MM.1S (cell line): ENCODE measurements around the gene SLC22A15.
A peak's percentile ranks its signal among the peaks of the same experiment; 100 is the strongest.

Experiments used
- DNase-seq: peaks from one replicate; pipeline ENCODE4 v3.0.0-alpha.2; 2015
- H2AFZ ChIP-seq: fragments of 300-600 bp; sonication (generic); 2 replicates; pipeline ENCODE4 v1.6.0; 2016; ENCODE audit warnings: antibody characterized with exemption, low read length
- H3F3A ChIP-seq: fragments of 300-600 bp; sonication (generic); 2 replicates; pipeline ENCODE4 v1.6.1; 2016; ENCODE audit warnings: mild to moderate bottlenecking, antibody characterized with exemption, low read length, moderate library complexity, mixed read lengths; ENCODE audit not compliant: insufficient read depth
- H3K27ac ChIP-seq: fragments of 300-600 bp; sonication (generic); 2 replicates; pipeline ENCODE4 v1.5.1; 2016; ENCODE audit warnings: mild to moderate bottlenecking, low read length
- H3K27me3 ChIP-seq: fragments of 300-600 bp; sonication (generic); replicated peaks from 2 replicates; pipeline ENCODE4 v1.6.0; 2016; ENCODE audit warnings: low read length; ENCODE audit not compliant: insufficient read depth
- H3K36me3 ChIP-seq: fragments of 300-600 bp; sonication (generic); replicated peaks from 2 replicates; pipeline ENCODE4 v1.6.1; 2016; ENCODE audit warnings: mild to moderate bottlenecking, low read length, mixed read lengths; ENCODE audit not compliant: insufficient read depth
- H3K4me1 ChIP-seq: fragments of 300-600 bp; sonication (generic); 2 replicates; pipeline ENCODE4 v1.6.1; 2016; ENCODE audit warnings: low read length, mixed read lengths
- H3K4me2 ChIP-seq: fragments of 300-600 bp; sonication (generic); 2 replicates; pipeline ENCODE4 v1.6.0; 2016; ENCODE audit warnings: low read depth, low read length
- H3K4me3 ChIP-seq: fragments of 300-600 bp; sonication (generic); 2 replicates; pipeline ENCODE4 v1.5.1; 2016; ENCODE audit warnings: low read length, mixed read lengths
- H3K79me2 ChIP-seq: fragments of 300-600 bp; sonication (generic); 2 replicates; pipeline ENCODE4 v1.6.1; 2016; ENCODE audit warnings: mixed run types, low read length, mixed read lengths
- H3K9ac ChIP-seq: fragments of 300-600 bp; sonication (generic); 2 replicates; pipeline ENCODE4 v1.6.1; 2016; ENCODE audit warnings: low read length, mixed read lengths
- H3K9me2 ChIP-seq: fragments of 300-600 bp; sonication (generic); replicated peaks from 2 replicates; pipeline ENCODE4 v1.6.1; 2016; ENCODE audit warnings: mild to moderate bottlenecking, low read length, mixed read lengths; ENCODE audit not compliant: insufficient read depth
- H3K9me3 ChIP-seq: fragments of 300-600 bp; sonication (generic); replicated peaks from 2 replicates; pipeline ENCODE4 v1.6.1; 2016; ENCODE audit warnings: mild to moderate bottlenecking, low read length, mixed read lengths; ENCODE audit not compliant: insufficient read depth
- H4K20me1 ChIP-seq: fragments of 300-600 bp; sonication (generic); 2 replicates; pipeline ENCODE4 v1.6.1; 2016; ENCODE audit warnings: mild to moderate bottlenecking, low read length, moderate library complexity, mixed read lengths; ENCODE audit not compliant: insufficient read depth
- EZH2 ChIP-seq: fragments of 300-600 bp; sonication (generic); optimal IDR thresholded peaks from 2 replicates; pipeline ENCODE3; 2017; ENCODE audit warnings: low read depth, mild to moderate bottlenecking, antibody characterized with exemption, low read length, mixed read lengths
- EZH2phosphoT487 ChIP-seq: fragments of 300-600 bp; sonication (generic); IDR thresholded peaks from 2 replicates; pipeline ENCODE4 v1.6.1; 2018; ENCODE audit warnings: antibody characterized with exemption, low read length
- TF ChIP-seq, protein P1 (sequence below): fragments of 300-600 bp; sonication (generic); IDR thresholded peaks from 2 replicates; pipeline ENCODE4 v1.5.1; 2016; ENCODE audit warnings: antibody characterized with exemption, low read length, mixed read lengths

SLC22A15 gene

DNA sequence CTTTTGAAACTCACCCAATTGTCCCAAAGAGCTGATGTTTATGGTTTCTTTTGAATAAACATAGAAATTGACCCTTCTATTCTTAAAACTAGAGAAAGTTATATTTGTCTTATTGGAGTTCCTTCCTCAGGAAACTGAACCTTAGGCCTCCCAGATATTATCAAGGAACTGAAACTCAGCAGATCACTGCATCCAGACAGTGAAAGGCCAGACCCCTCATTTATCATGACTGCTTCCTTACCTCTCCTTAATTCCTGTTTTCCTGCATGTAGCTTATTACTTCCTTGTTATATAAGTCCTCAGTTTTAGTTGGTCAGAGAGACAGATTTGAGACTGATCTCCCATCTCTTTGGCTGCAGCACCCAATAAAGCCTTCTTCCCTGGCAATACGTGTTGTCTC is 27.5 kb downstream of the SLC22A15 start:
- Histone ChIP-seq H2AFZ (no peak overlapping the region), H3K27me3 (no peaks in the 10 kb centered on the region), H3K9me2 (no peaks in the 10 kb centered on the region), H3K36me3 (no peaks in the 10 kb centered on the region), H3K27ac (no peak overlapping the region), H3K4me1 (0 out of 2 replicates have a peak, but pooled peaks cover 5% of the 10 kb centered on the region), H3K4me3 (no peak overlapping the region), H4K20me1 (no peaks in the 10 kb centered on the region), H3F3A (no peaks in the 10 kb centered on the region), H3K9me3 (no peaks in the 10 kb centered on the region), H3K9ac (no peak overlapping the region), H3K79me2 (no peaks in the 10 kb centered on the region), H3K4me2 (no peak overlapping the region)
- no peak for DNase-seq
- no peak for TF ChIP-seq EZH2
- TF ChIP-seq EZH2phosphoT487: no peak
- TF ChIP-seq, protein P1, sequence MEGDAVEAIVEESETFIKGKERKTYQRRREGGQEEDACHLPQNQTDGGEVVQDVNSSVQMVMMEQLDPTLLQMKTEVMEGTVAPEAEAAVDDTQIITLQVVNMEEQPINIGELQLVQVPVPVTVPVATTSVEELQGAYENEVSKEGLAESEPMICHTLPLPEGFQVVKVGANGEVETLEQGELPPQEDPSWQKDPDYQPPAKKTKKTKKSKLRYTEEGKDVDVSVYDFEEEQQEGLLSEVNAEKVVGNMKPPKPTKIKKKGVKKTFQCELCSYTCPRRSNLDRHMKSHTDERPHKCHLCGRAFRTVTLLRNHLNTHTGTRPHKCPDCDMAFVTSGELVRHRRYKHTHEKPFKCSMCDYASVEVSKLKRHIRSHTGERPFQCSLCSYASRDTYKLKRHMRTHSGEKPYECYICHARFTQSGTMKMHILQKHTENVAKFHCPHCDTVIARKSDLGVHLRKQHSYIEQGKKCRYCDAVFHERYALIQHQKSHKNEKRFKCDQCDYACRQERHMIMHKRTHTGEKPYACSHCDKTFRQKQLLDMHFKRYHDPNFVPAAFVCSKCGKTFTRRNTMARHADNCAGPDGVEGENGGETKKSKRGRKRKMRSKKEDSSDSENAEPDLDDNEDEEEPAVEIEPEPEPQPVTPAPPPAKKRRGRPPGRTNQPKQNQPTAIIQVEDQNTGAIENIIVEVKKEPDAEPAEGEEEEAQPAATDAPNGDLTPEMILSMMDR: no peak

DNA sequence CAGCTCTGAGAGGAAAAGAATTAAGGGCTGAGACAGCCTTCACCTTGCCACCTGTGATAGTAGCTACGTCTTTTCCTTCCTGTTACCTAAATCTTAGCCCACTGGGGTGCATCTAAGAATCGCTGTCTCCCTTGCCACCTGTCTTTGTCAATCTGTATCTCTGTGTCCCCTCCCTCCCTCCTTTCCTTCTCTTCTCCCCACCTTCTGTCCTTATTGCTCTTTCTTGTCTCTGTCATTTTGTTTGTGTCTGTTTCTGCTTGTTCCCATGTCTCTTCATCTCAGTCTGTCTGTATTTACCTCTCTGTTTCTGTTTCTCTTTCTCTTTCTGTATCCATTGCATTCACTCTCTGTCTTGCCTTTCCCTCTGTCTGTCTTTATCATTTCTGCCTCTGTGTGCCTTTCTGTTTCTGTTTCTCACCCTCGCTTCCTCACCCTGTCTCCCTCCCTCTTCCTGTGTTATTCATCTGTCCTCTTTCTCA is 30.2 kb downstream of the SLC22A15 start:
- H3K9me3 ChIP-seq: no peaks in the 10 kb centered on the region
- no peaks in the 10 kb centered on the region for H3K79me2 ChIP-seq
- H3F3A ChIP-seq: no peaks in the 10 kb centered on the region
- peak overlapping the region; percentile 21; the same call in 1 of the 2 replicates for H3K9ac ChIP-seq
- DNase-seq: peak; percentile 23
- H3K27ac ChIP-seq: peak overlapping the region; percentile 59
- peak overlapping the region; percentile 55 for H3K4me3 ChIP-seq
- peak overlapping the region; percentile 64 for H3K4me2 ChIP-seq
- no peak for TF ChIP-seq EZH2phosphoT487
- TF ChIP-seq, protein P1: no peak
- no peak for TF ChIP-seq EZH2
- no peaks in the 10 kb centered on the region for H3K9me2 ChIP-seq
- H3K36me3 ChIP-seq: no peaks in the 10 kb centered on the region
- H2AFZ ChIP-seq: peak overlapping the region; percentile 52
- H3K27me3 ChIP-seq: no peaks in the 10 kb centered on the region
- 0 out of 2 replicates have a peak, but pooled peaks cover 5% of the 10 kb centered on the region for H3K4me1 ChIP-seq
- H4K20me1 ChIP-seq: no peaks in the 10 kb centered on the region

DNA sequence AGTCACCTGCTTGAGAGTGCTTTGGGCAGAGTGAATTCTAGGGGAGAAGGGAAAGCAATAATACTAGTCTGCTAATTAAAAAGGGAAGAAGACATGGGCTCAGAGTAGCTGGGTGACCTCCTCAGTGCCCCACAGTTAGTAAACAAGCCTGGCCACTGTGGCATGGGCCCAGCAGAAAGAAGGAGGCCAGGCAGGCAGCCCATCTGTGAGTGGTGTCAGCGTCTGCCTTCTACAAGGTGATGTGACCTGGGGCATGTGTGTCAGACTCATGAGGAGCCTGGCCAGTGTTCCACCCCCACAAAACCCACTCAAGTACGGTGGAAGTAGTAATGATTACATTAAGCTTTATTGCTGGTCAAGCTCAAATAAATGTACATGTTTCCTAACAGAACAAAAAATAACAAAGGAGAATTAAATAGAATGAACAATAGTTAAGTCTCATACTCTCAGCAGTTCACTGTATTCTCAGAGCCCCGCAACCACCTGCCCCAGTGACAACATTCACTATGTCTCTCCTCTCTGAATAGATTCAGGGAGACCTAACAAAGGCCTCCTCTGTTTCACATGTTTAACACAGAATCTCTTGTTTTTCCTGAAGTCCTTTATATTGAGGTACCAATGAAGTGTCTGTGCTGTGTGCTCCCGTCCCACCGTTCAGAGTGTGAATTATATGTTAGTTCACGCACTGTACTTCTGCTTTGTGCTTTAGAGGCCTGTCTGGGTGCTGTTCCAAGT is 32.5 kb downstream of the SLC22A15 start:
- H3K27ac ChIP-seq: no peak overlapping the region

More for the DNA sequence above, 32.5 kb downstream of the SLC22A15 start:
- Histone ChIP-seq H3K9ac (no peak overlapping the region), H3K27me3 (no peaks in the 10 kb centered on the region), H2AFZ (no peak overlapping the region), H4K20me1 (no peaks in the 10 kb centered on the region), H3K36me3 (no peaks in the 10 kb centered on the region), H3K9me3 (no peaks in the 10 kb centered on the region), H3F3A (no peaks in the 10 kb centered on the region), H3K4me2 (no peak overlapping the region), H3K79me2 (no peaks in the 10 kb centered on the region), H3K4me1 (0 out of 2 replicates have a peak, but pooled peaks cover 5% of the 10 kb centered on the region), H3K9me2 (no peaks in the 10 kb centered on the region), H3K4me3 (no peak overlapping the region)
- no peak for DNase-seq
- TF ChIP-seq EZH2 (no peak), EZH2phosphoT487 (no peak)
- TF ChIP-seq, protein P1: no peak
